GM21447 (cell line): Measurements from ENCODE around the gene ERVH48-1.
"Not testable (repeated sequence)": the region's sequence is repeated elsewhere in the genome, so short reads cannot be mapped to it uniquely, and the experiment has no call there.

ENCODE experiments used
- ATAC-seq: cut with Tn5 transposase; IDR thresholded peaks from one replicate; pipeline ENCODE4 v1.9.1; 2021; ENCODE audit not compliant: unreplicated experiment

The ERVH48-1 gene

DNA sequence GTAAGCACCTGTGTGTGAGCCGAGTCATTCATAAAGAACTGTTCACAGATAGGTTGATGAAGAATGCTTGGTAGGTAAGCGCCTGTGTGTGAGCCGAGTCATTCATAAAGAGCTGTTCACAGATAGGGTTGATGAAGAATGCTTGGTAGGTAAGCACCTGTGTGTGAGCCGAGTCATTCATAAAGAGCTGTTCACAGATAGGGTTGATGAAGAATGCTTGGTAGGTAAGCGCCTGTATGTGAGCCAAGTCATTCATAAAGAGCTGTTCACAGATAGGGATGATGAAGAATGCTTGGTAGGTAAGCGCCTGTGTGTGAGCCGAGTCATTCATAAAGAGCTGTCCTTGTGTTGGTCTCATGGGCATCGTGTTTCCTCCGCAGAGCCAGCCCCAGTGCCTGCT lies 16.9 kb downstream of the ERVH48-1 start:
- not testable (repeated sequence) for ATAC-seq

DNA sequence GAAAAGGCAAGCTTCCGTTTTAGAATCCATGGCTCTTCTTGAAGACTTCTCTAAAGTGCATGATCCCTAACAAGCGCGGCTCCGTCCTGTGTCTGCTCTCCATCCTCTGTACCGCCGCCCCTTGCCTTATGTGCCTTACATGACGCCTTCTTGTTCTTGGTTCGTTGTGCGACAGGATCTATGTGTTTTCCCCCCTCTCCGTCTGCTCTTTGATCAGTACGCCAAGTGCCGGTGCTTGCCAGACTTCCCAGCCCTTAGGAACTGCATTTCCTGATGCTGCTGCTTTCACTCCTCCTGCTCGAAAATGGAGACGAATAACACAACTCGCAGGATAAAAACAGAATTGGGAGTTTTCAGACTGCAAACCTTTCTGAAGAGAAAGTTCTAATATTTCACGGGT lies 19.2 kb downstream of the ERVH48-1 start:
- ATAC-seq = no peak

DNA sequence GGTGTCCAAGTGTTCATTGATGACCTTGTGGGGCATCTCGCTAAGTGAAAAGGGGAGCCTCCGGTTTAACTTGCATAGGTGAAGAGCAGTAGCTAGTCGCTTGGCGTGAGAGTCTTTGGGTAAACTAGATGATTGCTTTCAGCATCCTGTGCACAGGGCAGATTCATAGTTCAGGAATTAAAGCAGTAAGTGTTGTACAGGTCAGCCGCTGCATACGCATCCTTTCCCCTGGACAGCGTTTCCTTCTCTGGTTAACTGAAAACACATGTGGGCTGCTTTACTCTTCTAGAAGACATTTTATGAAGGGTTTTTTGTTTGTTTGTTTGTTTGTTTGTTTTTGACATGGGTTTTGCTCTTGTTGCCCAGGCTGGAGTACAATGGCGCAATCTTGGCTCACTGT lies 20.2 kb downstream of the ERVH48-1 start:
- no peak for ATAC-seq

DNA sequence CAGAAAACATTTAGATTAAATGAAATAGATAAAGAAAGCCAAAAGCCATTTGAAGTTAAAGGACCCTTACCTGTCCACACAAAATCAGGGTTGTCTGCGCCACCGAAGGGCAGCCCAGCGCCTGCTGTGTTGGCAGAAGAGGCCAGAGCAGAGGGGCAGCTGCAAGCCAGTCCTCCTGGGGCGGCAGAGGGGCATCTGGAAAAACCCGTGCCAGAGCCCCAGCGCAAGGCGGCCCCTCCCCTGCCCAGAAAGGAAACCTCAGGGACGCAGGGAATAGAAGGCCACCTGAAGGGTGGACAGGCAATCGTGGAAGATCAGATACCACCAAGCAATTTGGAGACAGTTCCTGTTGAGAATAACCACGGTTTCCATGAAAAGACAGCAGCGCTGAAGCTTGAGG lies 21.6 kb downstream of the ERVH48-1 start:
- ATAC-seq = no peak

DNA sequence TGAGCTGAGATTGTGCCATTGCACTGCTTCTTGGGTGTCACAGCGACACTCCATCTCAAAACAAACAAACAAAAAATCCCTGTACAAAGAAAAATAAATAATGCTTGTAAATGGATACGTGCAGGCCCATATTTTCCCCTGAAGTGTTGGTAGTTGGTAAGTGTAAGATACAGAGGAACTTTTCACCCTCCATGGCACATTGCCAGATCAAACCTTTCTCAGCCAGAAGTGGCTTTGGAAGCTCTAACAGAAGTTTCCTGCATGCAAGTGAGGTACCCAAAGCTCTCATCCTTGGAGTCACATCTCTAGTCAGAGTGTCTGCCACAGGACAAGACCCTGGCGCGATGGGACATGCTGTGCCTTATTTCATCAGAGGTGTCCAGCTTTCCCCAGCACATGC lies 25.0 kb downstream of the ERVH48-1 start:
- ATAC-seq = no peak

DNA sequence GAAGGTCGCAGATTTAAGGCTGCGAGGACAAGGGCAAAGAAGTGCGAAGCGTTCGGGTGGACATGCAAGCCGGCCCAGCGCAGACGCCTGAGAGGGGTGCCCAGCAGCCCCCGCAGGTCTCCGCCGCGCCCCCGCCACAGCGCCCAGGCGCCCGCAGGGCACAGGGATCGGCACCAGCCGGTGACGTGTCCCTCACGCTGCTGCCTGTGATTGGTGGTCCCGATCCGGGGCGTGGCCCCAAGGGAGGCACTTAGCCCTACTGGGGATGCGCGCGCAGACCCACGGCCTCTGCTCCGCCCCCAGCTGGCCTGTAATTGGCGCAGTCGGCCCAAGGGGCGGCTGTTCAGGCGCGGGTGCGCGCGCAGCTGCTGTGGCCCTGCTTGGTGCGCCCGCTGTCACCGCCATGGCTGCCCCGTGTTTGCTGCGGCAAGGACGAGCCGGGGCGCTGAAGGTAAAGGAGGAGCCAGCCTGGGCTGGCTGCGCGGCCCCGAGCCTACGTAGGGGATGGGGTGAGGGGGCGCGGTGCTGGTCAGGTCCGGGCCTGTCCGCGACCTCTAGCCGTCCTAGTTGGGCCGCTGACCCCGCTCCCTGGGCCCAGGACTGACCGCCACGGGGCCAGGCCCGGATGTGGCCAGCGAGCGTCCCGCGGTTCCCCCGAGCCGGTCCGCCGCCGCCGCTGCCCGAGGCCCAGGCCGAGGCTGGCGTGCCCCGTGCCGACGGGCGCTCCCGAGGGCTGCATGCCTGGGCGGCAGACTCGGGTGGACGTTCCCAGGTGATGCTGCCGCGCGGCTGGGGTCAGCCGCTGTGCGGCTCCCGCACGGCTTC lies 32.3 kb downstream of the ERVH48-1 start, which contains the start of gene NDUFV3:
Gene NDUFV3, plus strand, starts transcription at position 379 of the 825 bp plus-strand sequence. Its CDS starts 25 bp downstream, at position 404.
- peak; percentile 90 for ATAC-seq

DNA sequence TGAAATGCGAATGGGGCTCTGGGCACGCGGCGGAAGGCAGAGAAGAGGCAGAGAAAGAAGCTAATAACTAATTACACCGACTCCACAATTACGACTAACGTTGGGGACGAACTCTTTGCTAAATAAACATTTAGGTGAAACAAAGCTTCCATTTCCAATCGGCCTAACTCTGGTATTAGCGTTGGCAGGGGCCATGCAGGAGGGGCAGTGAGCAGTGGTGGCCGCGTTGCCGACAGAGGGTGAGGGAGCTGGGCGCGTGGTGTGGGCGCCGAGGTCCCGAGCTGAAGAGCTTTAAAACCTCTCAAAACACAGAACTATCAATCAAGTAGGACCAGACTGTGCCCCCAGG lies 32.9 kb downstream of the ERVH48-1 start:
- ATAC-seq = no peak

DNA sequence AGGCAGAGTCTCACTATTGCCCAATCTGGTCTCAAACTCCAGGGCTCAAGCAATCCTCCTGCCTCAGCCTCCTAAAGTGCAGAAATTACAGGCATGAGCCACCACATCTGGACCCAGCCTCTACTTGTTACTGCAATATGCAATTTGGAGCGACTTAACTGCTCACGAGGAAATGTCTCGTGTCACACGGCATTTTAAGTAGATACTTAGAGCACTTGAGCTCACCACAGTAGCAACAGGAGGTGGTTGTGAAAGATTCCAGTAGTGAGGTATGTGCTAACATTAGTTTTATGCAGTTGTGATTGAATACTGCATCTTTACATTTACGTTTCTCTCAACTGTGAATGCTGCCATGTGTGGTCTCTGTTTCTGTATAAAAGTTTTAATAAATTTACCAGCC lies 38.1 kb downstream of the ERVH48-1 start:
- ATAC-seq = no peak

DNA sequence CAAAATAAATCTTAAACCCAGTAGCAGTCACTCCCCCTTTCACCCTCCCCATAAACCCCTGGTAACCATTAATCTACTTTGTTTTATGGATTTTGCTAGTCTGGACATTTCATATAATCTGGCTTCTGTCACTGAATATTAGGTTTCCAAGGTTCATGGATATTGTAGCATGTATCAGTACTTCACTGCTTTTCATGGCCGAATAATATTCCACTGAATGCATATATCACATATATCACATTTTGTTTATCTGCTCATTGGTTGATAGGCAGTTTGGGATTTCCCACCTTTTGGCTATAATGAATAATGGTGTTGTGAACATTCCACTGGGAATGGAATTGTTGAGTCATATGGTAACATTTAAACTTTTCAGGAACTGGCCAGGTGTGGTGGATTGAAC lies 41.5 kb downstream of the ERVH48-1 start:
- ATAC-seq = no peak

DNA sequence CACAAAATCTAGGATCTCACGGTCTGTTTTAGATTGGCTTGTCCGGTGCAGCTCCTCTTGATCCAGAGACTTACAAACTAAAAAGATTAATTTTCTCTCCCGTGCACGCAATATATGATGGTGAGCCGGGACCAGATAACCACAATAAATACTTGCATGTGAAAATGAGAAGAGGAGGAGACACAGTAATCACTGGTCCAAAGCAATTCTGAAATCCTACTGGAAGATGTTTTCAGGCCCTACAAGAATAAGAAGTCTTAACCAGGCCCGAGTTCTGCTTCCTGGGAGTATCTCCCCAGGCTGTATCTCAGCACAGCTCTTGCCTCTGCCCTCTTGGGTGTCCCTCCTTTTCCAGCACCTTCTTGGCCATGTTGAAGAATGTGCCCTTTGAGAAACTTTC lies 45.1 kb downstream of the ERVH48-1 start:
- ATAC-seq = no peak

DNA sequence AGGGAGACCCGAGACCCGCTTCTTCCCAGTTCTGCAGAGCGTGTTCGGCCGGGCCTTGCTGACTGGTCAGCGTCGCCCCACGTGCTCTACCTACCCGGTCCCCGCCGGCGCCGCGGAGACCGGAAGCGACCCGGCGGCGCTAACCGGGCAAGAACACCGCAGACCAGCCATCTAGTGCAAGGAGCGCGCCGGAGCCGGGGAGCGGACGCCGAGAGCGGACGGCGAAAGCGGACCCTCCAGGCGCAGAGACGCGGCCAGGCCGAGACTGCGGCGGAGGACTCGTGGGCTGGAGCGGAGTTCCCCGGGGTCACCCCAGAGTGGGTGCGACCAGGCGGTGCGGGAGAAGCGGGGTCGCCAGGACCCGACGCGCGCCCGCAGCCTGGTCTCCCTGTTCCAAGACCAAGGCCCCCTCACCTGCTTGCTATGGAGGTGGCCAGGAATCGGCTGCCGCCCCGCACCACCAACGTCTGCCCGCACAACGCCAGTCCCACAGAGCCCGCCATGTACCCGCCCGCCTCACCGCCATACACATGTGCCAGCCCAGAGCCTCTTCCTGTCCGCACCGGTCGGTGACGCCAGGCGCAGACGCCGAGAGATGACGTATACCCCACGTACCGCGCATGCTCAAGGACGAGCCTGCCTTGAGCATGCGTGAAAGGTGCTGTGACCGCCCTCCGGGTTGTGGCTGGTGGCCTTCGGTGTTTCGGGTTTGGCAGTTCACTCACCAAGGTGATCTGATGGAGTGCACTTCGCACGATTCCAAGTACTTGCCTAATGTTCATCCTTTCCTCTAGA lies 46.2 kb downstream of the ERVH48-1 start, which contains the start of gene WDR4:
Gene WDR4, minus strand, starts transcription at position 547 of the 795 bp plus-strand sequence. Its CDS starts 44 bp downstream, at position 503.
- ATAC-seq = peak; percentile 79

DNA sequence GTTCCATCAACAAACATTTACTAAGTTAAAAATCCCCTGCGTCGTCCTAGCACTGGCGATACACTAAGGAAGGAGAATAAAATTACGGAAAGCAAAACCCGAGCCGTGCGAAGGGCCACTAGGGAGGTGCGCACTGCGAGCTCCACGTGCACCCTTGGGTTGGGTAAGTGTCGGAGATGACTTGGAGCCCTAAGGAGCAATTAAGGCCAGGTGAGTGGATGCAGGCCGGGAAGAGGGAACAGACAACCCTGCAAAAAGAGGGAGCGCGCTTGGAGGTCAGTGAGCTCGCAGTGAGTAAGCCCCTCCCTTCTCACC lies 46.8 kb downstream of the ERVH48-1 start:
- peak; percentile 24 for ATAC-seq

DNA sequence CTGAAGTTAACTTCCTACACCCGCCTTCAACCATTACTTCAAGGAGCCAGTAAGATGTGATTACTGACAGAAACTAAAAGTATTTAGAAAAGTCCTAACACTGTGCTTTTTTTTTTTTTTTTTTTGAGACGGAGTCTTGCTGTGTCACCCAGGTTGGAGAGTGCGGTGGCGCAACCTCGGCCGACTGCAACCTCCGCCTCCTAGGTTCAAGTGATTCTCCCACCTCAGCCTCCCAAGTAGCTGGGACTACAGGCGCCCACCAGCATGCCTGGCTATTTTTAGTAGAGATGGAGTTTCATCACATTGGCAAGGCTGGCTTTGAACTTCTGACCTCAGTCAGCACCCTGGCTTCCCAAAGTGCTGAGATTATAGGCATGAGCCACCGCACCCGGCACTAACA lies 49.6 kb downstream of the ERVH48-1 start:
- not testable (repeated sequence) for ATAC-seq

DNA sequence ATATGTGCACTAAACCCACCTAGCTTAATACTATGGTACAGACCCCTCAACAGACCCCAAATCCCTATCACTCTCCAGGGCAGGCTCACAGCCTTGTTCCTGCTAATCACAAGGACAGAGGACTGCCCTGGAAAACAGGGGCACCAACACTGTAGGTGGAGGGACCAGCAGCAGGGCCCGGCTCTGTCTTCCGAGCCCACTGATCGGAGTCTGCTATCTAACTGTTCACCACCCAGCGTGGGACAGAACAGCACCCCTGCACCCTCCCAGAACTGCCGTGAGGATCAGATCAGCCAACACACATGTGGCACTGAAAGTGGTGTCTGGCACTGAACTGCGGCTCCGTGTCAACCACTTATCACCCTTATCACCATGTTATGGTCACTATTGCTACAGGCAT lies 52.3 kb downstream of the ERVH48-1 start:
- ATAC-seq = no peak

DNA sequence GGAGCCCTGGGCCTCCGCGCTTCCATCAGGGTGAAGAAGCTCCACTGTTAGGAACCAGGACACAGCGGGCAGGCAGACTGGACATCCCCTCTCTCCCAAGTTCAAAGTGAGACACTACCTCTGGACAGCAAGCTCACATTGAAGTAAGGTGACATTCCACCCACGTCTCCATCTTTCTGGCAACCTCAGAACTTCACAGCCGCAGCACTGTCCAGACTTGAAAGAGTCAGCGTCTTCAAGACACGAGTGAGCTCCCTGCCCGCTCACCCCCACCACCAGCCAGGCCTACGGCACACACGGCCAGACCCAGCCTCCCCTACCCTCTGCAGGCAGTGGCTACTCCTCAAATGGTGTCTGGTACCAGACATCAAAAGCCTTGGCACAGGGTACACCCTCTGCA lies 57.2 kb downstream of the ERVH48-1 start:
- no peak for ATAC-seq
